OCI-M1 (cell line): ENCODE measurements around the gene TMEM100.
"Not testable (repeated sequence)": the region's sequence is repeated elsewhere in the genome, so short reads cannot be mapped to it uniquely, and the experiment has no call there.

ENCODE experiments used
- DNase-seq: peaks from one replicate; lab custom pipeline; 2025; lab: John Stamatoyannopoulos, UW

Gene TMEM100

DNA sequence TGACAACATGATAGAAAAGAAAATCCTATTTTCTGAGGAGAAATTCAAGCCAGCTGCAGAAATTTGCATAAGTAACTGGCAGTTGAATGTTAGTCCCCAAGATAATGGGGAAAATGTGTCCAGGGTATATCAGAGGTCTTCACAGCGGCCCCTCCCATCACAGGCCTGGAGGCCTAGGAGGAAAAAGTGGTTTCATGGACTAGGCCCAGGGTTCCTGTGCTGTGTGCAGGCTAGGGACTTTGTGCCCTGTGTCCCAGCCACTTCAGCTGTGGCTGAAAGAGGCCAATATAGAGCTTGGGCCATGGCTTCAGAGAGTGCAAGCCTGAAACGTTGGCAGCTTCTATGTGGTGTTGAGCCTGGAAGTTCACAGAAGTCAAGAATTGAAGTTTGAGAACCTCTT, 35.6 kb downstream of the TMEM100 start:
- DNase-seq = no peak

DNA sequence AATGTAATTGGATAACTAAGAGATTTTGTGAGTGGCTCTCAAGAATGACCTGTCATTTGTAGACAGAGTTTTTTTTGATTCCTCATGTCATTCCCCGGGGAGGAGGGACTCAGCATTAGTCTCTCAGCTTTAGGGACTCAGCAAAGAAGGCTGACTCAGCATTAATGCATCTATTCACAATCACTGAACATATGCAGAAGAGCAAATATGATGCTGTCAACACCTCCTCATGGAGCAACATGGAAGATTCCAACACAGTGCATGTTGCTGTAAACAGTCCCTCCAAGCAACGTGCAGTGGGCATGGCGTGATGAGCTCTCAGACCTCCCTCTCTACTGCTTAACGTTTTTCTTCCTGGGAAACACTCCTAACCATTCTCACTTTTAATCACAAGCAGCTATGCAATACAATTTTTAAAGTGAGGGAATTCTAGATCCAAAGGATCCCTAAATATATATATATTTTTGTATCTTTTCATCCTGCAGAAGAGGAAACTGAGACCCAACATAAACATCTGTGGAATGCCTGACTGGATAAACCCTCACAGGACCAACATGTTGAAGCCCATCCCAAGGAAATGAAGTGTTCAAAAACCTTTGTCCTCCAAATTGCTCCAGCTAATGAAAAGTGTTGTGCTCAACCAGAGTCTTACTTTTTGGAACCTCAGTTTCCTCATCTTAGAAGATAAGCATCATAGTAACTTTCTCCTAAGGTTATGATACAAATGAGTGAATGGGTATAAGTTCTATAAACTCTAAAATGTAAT, 38.9 kb downstream of the TMEM100 start:
- DNase-seq = no peak

DNA sequence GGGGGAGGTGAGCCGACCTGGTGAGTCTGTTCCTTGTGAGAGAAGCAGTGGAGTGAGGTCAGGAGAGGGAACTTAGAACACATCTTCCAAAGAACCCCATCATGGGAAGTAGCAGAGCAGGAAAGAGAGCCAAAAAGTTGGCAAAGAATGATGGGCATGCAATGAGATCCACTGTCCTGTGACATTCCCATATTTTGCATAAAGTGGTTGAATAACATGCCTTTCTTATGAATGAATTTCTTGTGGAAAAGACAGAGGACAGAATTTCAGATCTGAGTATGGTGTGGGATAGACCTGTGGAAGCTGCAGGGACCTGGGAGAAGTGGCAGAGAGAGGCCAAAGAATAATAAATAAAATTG, 41.3 kb downstream of the TMEM100 start:
- DNase-seq = no peak

DNA sequence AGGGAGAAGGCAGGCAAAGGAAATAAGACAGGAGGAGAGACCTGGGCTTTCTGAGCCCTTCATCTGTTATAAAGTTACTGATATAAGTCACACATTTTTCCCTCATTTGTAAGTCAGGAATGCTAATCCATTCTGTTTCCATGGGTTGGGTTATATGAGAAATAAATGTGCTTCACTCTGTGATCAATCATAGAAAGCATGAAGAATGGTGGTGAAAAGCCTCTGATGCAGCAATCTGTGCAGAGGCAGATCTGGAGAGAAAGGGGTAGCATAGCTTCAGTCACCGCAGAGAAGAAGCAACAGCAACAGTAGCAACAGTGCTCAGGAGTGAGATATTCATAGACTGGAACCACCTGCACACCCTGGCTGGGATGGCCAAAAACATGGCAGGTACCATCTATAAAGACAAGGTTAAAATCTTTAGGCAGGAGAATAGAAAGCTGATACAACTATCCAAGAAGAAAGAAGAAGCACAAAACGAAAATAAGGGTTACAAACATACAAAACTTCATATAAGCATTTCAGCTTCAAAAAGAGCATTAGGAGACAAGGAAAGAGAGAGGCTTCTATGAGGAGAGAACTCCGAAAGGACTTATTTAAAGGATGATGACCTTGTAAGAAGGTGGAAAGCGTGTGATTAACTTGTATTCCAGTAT, 41.9 kb downstream of the TMEM100 start:
- no peak for DNase-seq

DNA sequence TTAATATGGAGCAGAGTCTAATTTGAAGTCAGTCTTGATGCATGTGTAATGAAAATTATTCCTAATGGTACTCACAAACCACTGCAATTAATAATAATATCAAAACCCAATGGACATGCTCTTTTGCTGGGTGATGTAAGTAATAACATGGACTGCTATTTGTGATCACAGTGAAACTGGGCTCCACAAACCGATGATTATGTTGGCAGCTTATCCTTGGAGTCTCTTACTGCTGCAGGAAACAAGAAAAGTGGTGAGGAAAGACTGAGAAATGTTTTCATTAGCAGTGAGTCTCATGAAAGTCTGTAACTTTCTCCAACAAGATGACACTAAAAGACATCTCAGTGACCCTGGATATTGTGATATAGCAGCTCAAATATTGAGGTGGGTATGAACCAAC, 45.2 kb downstream of the TMEM100 start:
- no peak for DNase-seq

DNA sequence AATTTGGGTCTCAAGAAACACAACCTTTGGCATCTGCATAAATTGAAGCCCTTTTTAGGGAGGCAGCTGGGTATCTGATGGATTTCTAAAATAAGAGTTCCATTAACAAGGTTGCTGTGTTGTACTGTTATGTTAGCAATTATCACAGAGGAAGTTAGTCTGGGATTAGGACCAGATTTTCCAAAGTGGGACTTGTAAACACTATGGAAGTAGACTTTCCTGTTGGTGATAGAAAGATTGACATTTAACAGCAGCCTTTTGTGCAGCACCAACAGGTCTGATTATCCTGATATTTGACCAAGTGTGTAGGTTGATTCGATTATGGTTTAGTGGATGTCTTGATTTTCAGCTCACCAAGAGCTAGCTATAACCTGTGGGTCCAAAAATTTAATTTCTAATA, 46.4 kb downstream of the TMEM100 start:
- DNase-seq = no peak

DNA sequence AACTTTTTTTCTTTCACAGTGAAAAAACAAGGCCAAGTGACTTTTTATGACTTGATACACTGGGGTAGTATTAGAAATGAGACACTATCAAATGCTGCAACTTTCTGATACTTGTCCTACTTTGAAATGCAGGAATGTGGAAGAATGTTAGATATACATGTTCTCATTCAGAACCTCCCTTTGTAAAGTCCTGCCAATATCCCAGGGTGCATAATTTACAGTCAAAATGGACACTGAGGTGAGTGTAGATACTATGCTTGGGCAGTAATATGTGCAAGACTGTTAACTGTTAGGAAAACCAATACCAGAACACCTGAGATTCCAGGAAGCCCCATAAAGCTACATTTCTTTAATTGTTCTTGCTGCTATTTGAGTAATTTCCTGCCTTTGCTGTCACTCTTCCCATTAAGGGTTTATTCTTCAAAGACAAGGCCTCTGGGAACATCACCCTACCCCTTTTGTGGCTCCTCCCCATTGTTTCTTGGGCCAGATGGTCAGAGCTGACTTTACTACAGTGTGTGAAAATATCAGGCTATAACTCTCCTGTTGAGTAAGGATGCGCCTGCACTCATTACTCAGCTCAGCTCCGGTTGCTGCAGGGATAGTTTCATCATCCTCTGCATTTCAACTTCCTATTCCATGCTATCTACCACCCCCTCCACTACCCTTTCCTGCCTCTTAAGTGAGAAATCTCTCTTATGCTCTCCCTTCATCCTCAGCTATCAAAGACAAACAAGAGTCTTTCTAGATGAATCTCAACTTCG, 48.7 kb downstream of the TMEM100 start:
- DNase-seq = peak; percentile 28

DNA sequence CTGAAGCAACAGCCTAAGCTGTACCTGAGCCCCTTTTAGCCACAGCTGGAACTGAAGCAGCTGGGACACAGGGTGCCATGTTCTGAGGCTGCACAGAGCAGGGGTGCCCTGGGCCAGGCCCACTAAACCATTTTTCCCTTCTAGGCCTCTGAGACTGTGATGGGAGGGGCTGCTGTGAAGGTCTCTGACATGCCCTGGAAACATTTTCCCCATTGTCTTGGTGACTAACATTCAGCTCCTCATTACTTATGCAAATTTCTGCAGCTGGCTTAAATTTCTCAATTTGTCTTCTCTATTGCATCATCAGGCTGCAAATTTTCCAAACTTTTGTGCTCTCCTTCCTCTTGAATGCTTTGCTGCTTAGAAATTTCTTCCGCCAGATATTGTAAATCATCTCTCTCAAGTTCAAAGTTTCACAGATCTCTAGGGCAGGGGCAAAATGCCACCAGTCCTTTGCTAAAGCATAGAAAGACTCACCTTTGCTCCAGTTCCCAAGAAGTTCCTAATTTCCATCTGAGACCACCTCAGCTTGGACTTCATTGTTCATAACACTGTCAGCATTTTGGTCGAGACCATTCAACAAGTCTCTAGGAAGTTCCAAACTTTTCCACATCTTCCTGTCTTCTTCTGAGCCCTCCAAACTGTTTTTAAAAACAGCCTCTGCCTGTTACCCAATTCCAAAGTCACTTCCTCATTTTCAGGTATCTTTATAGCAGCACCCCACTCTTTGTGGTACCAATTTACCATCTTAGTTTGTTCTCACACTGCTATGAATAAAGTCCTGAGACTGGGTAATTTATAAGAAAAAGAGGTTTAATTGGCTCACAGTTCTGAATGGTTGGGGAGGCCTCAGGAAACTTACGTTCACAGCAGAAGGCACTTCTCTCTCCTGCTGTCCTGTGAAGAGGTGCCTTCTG, 49.8 kb downstream of the TMEM100 start:
- peak; percentile 55 for DNase-seq

DNA sequence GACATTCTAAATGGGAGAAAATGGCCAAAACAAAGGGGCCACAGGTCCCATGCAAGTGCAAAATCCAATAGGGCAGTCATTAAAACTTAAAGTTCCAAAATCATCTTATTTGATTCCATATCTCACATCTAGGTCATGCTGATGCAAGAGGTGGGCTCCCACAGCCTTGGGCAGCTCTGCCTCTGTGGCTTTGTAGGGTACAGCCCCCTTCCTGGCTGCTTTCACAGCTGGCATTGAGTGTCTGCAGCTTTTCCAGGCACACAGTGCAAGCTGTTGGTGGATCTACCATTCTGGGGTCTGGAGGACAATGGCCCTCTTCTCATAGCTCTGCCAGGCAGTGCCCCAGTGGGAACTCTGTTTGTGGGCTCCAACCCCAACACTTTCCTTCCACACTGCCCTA, 50.7 kb downstream of the TMEM100 start:
- DNase-seq = not testable (repeated sequence)
